GM12892 (cell line): ENCODE results near the gene CEP164.

Experiments used
- POLR2A ChIP-seq: IDR thresholded peaks from 2 replicates; pipeline ENCODE4 v1.6.1; 2011; ENCODE audit warnings: low read depth, low read length, control low read depth
- TAF1 ChIP-seq: IDR thresholded peaks from 2 replicates; pipeline ENCODE4 v1.6.1; 2011; ENCODE audit warnings: low read depth, mild to moderate bottlenecking, control low read depth, low read length, borderline replicate concordance

GRCh38 chr11:117394221-117394925, 66.7 kb downstream of the CEP164 start:
- TF ChIP-seq POLR2A (no peak), TAF1 (no peak)
